Measurements from ENCODE around the gene ROBO2. TPM values are rescaled to one million over a fixed set of nuclear protein-coding genes. Genes with fewer than 3 reads are reported as not detected.

Gene ROBO2
- total RNA-seq, 6 experiments from 2014 or later = 0.09 to 0.36 (median 0.20) TPM

- H3K27me3 Mint-ChIP-seq (ENCODE audit: insufficient read depth) = no peaks in the 10 kb centered on the region
- no peak overlapping the region for H3K4me3 Mint-ChIP-seq
- peaks cover 10% of the 10 kb centered on the region; the same call in 1 of the 2 replicates for H3K9me3 Mint-ChIP-seq
These were observed 182.8 kb downstream of the ROBO2 start for GRCh38 chr3:77222701-77223100.

GRCh38 chr3:77227567-77227966 lies 187.7 kb downstream of the ROBO2 start:
- peaks cover 14% of the 10 kb centered on the region; the same call in 1 of the 2 replicates for H3K9me3 Mint-ChIP-seq
- no peak for DNase-seq
- H3K27me3 Mint-ChIP-seq (ENCODE audit: insufficient read depth) = no peaks in the 10 kb centered on the region
- H3K4me1 Mint-ChIP-seq (ENCODE audit: low read depth) = no peaks in the 10 kb centered on the region
- no peak overlapping the region for H3K4me3 Mint-ChIP-seq
- H3K27ac Mint-ChIP-seq = no peak overlapping the region
- H3K36me3 Mint-ChIP-seq (ENCODE audit: low read depth) = no peaks in the 10 kb centered on the region
- TF ChIP-seq, protein P1, sequence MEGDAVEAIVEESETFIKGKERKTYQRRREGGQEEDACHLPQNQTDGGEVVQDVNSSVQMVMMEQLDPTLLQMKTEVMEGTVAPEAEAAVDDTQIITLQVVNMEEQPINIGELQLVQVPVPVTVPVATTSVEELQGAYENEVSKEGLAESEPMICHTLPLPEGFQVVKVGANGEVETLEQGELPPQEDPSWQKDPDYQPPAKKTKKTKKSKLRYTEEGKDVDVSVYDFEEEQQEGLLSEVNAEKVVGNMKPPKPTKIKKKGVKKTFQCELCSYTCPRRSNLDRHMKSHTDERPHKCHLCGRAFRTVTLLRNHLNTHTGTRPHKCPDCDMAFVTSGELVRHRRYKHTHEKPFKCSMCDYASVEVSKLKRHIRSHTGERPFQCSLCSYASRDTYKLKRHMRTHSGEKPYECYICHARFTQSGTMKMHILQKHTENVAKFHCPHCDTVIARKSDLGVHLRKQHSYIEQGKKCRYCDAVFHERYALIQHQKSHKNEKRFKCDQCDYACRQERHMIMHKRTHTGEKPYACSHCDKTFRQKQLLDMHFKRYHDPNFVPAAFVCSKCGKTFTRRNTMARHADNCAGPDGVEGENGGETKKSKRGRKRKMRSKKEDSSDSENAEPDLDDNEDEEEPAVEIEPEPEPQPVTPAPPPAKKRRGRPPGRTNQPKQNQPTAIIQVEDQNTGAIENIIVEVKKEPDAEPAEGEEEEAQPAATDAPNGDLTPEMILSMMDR (IDR thresholded peaks at IDR 0.05) = no peak

More at GRCh38 chr3:77222701-77223100, 182.8 kb downstream of the ROBO2 start:
- TF ChIP-seq, protein P1 (IDR thresholded peaks at IDR 0.05) = no peak
- H3K4me1 Mint-ChIP-seq (ENCODE audit: low read depth) = no peaks in the 10 kb centered on the region
- H3K27ac Mint-ChIP-seq = no peak overlapping the region
- no peak for DNase-seq
- H3K36me3 Mint-ChIP-seq (ENCODE audit: low read depth) = no peaks in the 10 kb centered on the region

- no peaks in the 10 kb centered on the region for H3K36me3 Mint-ChIP-seq (ENCODE audit: low read depth)
- no peaks in the 10 kb centered on the region for H3K4me1 Mint-ChIP-seq (ENCODE audit: low read depth)
- H3K4me3 Mint-ChIP-seq = no peak overlapping the region
- H3K27me3 Mint-ChIP-seq (ENCODE audit: insufficient read depth) = no peaks in the 10 kb centered on the region
- H3K27ac Mint-ChIP-seq = no peak overlapping the region
- no peak for DNase-seq
- peaks cover 12% of the 10 kb centered on the region for H3K9me3 Mint-ChIP-seq
- TF ChIP-seq, protein P1 (IDR thresholded peaks at IDR 0.05) = no peak
These were observed 192.7 kb downstream of the ROBO2 start for GRCh38 chr3:77232557-77232956.

- peaks cover 17% of the 10 kb centered on the region for H3K9me3 Mint-ChIP-seq
- H3K27ac Mint-ChIP-seq = no peak overlapping the region
These were observed 194.1 kb downstream of the ROBO2 start for GRCh38 chr3:77234004-77234403.

GRCh38 chr3:77236118-77236517 lies 196.2 kb downstream of the ROBO2 start:
- Mint-ChIP-seq H3K4me1 (ENCODE audit: low read depth) (no peaks in the 10 kb centered on the region), H3K27ac (no peak overlapping the region), H3K27me3 (ENCODE audit: insufficient read depth) (no peaks in the 10 kb centered on the region), H3K36me3 (ENCODE audit: low read depth) (no peaks in the 10 kb centered on the region), H3K4me3 (no peak overlapping the region), H3K9me3 (peaks cover 26% of the 10 kb centered on the region)
- no peak for DNase-seq
- TF ChIP-seq, protein P1 (IDR thresholded peaks at IDR 0.05) = no peak

More at GRCh38 chr3:77234004-77234403, 194.1 kb downstream of the ROBO2 start:
- H3K4me1 Mint-ChIP-seq (ENCODE audit: low read depth) = no peaks in the 10 kb centered on the region
- no peaks in the 10 kb centered on the region for H3K27me3 Mint-ChIP-seq (ENCODE audit: insufficient read depth)
- no peaks in the 10 kb centered on the region for H3K36me3 Mint-ChIP-seq (ENCODE audit: low read depth)
- no peak overlapping the region for H3K4me3 Mint-ChIP-seq
- TF ChIP-seq, protein P1 (IDR thresholded peaks at IDR 0.05) = no peak
- no peak for DNase-seq

All from HFFc6 (cell line).